Esophagus (tissue), 2 donors: ENCODE results near the gene USP17L5. TPM values are rescaled to one million over a fixed set of nuclear protein-coding genes. Genes with fewer than 3 reads are reported as not detected.
"Not testable (repeated sequence)": the region's sequence is repeated elsewhere in the genome, so short reads cannot be mapped to it uniquely, and the experiment has no call there.

Experiments used
- H3K27ac ChIP-seq, 2 donors: one replicate each; pipeline ENCODE4 v1.5.1; 2013; ENCODE audit warnings: low read depth in 2 of 2, mild to moderate bottlenecking in 2 of 2, inconsistent platforms in 1 of 2, low read length in 1 of 2, moderate library complexity in 1 of 2
- H3K27me3 ChIP-seq, 2 donors: one replicate each; pipeline ENCODE4 v1.6.1; 2013; ENCODE audit warnings: low read length in 2 of 2, control low read depth in 1 of 2, mild to moderate bottlenecking in 1 of 2; ENCODE audit not compliant: insufficient read depth in 2 of 2, control insufficient read depth in 1 of 2
- H3K36me3 ChIP-seq, 2 donors: one replicate each; pipeline ENCODE4 v1.6.1; 2013; ENCODE audit warnings: low read length in 1 of 2; ENCODE audit not compliant: control insufficient read depth in 2 of 2, insufficient read depth in 2 of 2
- H3K4me1 ChIP-seq, 2 donors: one replicate each; pipeline ENCODE4 v1.6.1; 2013; ENCODE audit warnings: low read length in 1 of 2; ENCODE audit not compliant: control insufficient read depth in 2 of 2, insufficient read depth in 2 of 2
- H3K4me3 ChIP-seq, 2 donors: one replicate each; pipeline ENCODE4 v1.5.1; 2013; ENCODE audit warnings: low read length in 2 of 2, mild to moderate bottlenecking in 2 of 2, low read depth in 1 of 2, moderate library complexity in 1 of 2
- H3K9me3 ChIP-seq, 2 donors: one replicate each; pipeline ENCODE4 v1.6.1; 2013; ENCODE audit warnings: mild to moderate bottlenecking in 2 of 2, low read depth in 1 of 2, low read length in 1 of 2, moderate library complexity in 1 of 2; ENCODE audit not compliant: control insufficient read depth in 2 of 2, insufficient read depth in 1 of 2
- WGBS, 2 donors: extraction: QIAGEN DNeasy Blood & Tissue Kit; methylation state at CpG; one replicate each; pipeline ENCODE4 v1.1.7; 2013; 5-methylcytosine and 5-hydroxymethylcytosine counted together
- polyA plus RNA-seq, 2 donors: library from polyadenylated mRNA; stranded (reverse); fragments of 200-250 nt; gene quantifications; one replicate each; pipeline ENCODE4 v1.2.3, GENCODE V29; 2013
- donor health status: healthy with polysubstance abuse.
- donor health status: Bipolar disorder and iron deficiency.

The USP17L5 gene
- polyA plus RNA-seq, 2 donors, result not detected

DNA sequence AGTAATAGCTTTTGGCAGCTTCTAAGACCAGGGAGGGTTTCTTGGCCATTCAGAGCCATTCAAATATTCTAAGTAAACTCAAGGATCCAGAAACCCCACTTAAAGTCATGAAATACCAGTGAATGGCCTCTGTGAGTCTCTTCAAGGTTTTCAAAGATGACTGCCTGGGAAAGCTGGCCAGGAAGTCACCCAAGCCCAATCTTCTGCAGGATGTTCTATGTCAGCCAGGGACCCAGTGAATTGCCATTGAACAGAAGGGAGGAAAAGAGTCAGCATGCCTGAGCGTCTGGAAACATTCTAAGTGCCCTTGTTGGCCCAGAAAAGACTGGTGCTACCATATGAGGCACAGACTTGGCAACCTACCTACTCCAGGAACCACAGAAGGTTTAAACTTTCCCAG is 40.7 kb downstream of the USP17L5 start:
- not testable (repeated sequence) for H3K27me3 ChIP-seq, H3K9me3 ChIP-seq, H3K4me1 ChIP-seq, H3K36me3 ChIP-seq, H3K27ac ChIP-seq, H3K4me3 ChIP-seq
- 44 to 52% methylated on average over 1 of the region's 1 CpG for whole genome bisulfite sequencing, 2 donors

- not testable (repeated sequence) for H3K9me3 ChIP-seq, H3K36me3 ChIP-seq, H3K4me1 ChIP-seq, H3K27ac ChIP-seq, H3K27me3 ChIP-seq
- 34 to 37% methylated on average over 26 to 36 of the region's 36 CpGs for WGBS, 2 donors
- peak overlapping the region in 1 of 2 donors; percentile 9 for H3K4me3 ChIP-seq
These were observed 41.9 kb downstream of the USP17L5 start for GRCh38 chr4:9381012-9381534.

- no peaks in the 10 kb centered on the region for H3K27me3 ChIP-seq
- 54 to 84% methylated on average over 1 of the region's 1 CpG for WGBS, 2 donors
- no peak overlapping the region for H3K4me3 ChIP-seq
- H3K4me1 ChIP-seq, result no peaks in the 10 kb centered on the region
- no peaks in the 10 kb centered on the region for H3K36me3 ChIP-seq
- no peaks in the 10 kb centered on the region for H3K9me3 ChIP-seq
- H3K27ac ChIP-seq, result no peak overlapping the region
These were observed 44.9 kb downstream of the USP17L5 start for GRCh38 chr4:9384126-9384525.

DNA sequence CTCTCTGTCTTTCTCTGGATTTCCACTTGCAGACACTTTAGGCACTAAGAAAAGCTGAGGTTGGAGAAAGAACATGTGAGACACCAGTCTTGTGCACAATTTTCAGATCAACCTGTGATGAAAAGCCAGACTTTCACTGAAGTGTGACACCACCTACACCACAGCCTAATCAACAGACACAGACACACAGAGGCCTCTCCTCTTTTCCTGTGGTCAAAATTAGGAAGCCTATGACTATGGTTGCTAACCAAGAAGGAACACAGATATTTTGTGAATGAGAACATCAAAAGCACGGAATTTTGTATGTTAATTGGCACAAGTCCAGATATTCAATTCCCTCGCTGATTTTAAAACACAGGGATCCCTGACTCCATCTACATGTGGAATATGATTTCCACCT is 49.8 kb downstream of the USP17L5 start:
- not testable (repeated sequence) for H3K27ac ChIP-seq, H3K4me3 ChIP-seq, H3K27me3 ChIP-seq, H3K9me3 ChIP-seq, H3K4me1 ChIP-seq, H3K36me3 ChIP-seq
- WGBS, 2 donors, result 32 to 35% methylated on average over 2 of the region's 2 CpGs

Other genes with a start within 250 kb of the USP17L5 start
- gene FAM90A26, start 169.0 kb upstream of the USP17L5 start, polyA plus RNA-seq, result not detected
- not detected for gene USP17L10, start 128.7 kb upstream of the USP17L5 start, polyA plus RNA-seq
- gene USP17L11, start 124.0 kb upstream of the USP17L5 start, polyA plus RNA-seq, result not detected
- gene USP17L12, start 119.3 kb upstream of the USP17L5 start, polyA plus RNA-seq, result not detected
- not detected for gene USP17L13, start 114.5 kb upstream of the USP17L5 start, polyA plus RNA-seq
- not detected for gene USP17L15, start 105.0 kb upstream of the USP17L5 start, polyA plus RNA-seq
- gene USP17L17, start 95.5 kb upstream of the USP17L5 start, polyA plus RNA-seq, result not detected
- not detected for gene USP17L18, start 90.8 kb upstream of the USP17L5 start, polyA plus RNA-seq
- not detected for gene USP17L19, start 86.0 kb upstream of the USP17L5 start, polyA plus RNA-seq
- gene USP17L20, start 81.3 kb upstream of the USP17L5 start, polyA plus RNA-seq, result not detected
- gene USP17L21, start 76.5 kb upstream of the USP17L5 start, polyA plus RNA-seq, result not detected
- gene USP17L22, start 71.8 kb upstream of the USP17L5 start, polyA plus RNA-seq, result not detected
- not detected for gene USP17L24, start 14.2 kb upstream of the USP17L5 start, polyA plus RNA-seq
- not detected for gene USP17L25, start 9.5 kb upstream of the USP17L5 start, polyA plus RNA-seq
- not detected for gene USP17L26, start 4.7 kb upstream of the USP17L5 start, polyA plus RNA-seq
- not detected for gene USP17L27, start 4.7 kb downstream of the USP17L5 start, polyA plus RNA-seq
- not detected for gene USP17L28, start 9.5 kb downstream of the USP17L5 start, polyA plus RNA-seq
- gene USP17L29, start 14.2 kb downstream of the USP17L5 start, polyA plus RNA-seq, result not detected
- gene USP17L30, start 23.7 kb downstream of the USP17L5 start, polyA plus RNA-seq, result not detected
- gene DEFB131A, start 105.0 kb downstream of the USP17L5 start, polyA plus RNA-seq, result not detected